ENCODE measurements around the gene GNG7.

The GNG7 gene

DNA sequence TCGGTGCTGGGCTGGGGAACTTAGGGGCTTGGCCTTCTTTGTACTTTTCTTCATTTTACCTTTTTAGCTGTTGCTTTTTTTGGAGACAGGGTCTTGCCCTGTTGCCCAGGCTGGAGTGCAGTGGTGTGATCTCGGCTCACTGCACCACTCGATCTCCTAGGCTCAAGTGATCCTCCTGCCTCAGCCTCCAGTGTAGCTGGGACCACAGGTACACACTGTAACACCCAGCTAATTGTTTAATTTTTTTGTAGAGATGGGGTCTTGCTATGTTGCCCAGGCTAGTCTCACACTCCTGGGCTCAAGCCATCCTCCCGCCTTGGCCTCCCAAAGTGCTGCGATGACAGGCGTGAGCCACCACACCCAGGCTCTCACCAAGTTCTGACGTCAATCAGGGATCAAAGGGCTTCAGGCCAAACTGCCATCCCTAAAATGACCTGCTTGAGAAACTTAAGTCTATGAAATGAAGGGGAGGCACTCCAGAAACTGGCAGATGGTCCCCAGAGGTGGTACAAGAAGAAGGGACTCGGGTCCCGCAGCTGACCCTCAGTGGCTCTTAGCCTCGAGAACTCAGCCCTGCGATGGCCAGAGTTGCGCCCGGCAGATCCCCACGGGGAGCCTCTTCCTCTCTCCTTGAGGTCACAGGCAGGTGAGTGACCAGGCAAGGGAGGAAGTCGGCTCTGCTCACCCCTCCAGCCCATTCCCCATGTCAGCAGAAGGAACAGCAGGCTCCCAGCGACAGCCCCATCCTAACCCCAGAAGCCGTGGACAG is 61.7 kb downstream of the GNG7 start:
- WGBS (ENCODE audit: insufficient coverage, insufficient read length): no CpG with 5 or more reads among the region's 17 CpGs
- H3K27ac ChIP-seq (ENCODE audit: low read length): no peak overlapping the region
- no peak overlapping the region for H3K4me3 ChIP-seq (ENCODE audit: low read length)
- H3K27me3 ChIP-seq (ENCODE audit: control insufficient read depth, insufficient read depth, low read length): no peaks in the 10 kb centered on the region
- H3K36me3 ChIP-seq (ENCODE audit: control insufficient read depth, insufficient read depth, low read length): no peaks in the 10 kb centered on the region
- DNase-seq (ENCODE audit: low read depth, low spot score): no peak
- no peaks in the 10 kb centered on the region for H3K9me3 ChIP-seq (ENCODE audit: control insufficient read depth, insufficient read depth, low read length)
- H3K4me1 ChIP-seq (ENCODE audit: control insufficient read depth, insufficient read depth, low read length): 0 out of 2 replicates have a peak, but pooled peaks cover 2% of the 10 kb centered on the region

DNA sequence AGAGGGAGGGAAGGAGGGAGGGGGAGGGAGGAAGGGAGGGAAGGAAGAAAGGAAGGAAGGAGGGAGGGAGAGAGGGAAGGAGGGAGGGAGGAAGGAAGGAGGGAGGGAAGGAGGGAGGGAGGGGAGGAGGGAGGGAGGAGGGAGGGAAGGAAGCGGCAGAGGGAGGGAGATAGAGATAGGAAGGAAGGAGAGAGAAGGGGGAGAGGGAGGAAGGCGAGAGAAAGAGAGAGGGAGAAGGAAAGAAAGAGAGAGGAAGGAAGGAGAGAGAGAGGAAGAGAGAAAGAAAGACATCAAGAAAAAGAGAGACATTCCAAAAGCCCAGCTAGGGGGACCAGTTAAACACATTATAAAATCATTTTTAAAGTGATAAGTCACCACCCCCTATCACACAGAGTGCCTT is 62.5 kb downstream of the GNG7 start:
- no peaks in the 10 kb centered on the region for H3K27me3 ChIP-seq (ENCODE audit: control insufficient read depth, insufficient read depth, low read length)
- WGBS (ENCODE audit: insufficient coverage, insufficient read length): 92% methylated on average over 2 of the region's 2 CpGs
- H3K9me3 ChIP-seq (ENCODE audit: control insufficient read depth, insufficient read depth, low read length): no peaks in the 10 kb centered on the region
- H3K36me3 ChIP-seq (ENCODE audit: control insufficient read depth, insufficient read depth, low read length): no peaks in the 10 kb centered on the region
- H3K4me3 ChIP-seq (ENCODE audit: low read length): no peak overlapping the region
- no peak for DNase-seq (ENCODE audit: low read depth, low spot score)
- H3K27ac ChIP-seq (ENCODE audit: low read length): no peak overlapping the region
- 0 out of 2 replicates have a peak, but pooled peaks cover 2% of the 10 kb centered on the region for H3K4me1 ChIP-seq (ENCODE audit: control insufficient read depth, insufficient read depth, low read length)

DNA sequence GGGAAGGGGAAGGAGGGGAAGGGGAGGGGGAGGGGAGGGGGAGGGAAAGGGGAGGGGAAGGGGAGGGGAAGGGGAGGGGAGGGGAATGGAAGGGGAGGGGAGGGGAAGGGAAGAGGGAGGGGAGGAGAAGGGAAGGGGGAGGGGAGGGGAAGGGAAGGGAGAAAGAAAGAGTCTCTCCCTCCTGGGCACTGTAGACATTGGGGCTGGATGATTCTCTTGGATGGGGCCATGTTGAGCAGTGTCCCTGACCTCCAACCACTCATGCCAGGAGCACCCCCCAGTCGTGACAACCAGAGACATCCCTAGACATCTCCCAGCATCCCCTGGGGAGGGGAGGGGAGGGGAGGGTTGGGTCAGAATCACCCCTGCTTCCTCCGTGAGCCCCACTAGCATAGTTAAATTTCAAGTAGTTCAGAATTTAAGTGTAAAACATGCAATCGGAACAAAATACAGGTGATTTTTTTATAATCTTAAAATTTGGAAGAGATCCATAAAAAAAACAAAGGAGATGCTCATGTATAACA is 64.0 kb downstream of the GNG7 start:
- Histone ChIP-seq H3K36me3 (ENCODE audit: control insufficient read depth, insufficient read depth, low read length) (no peaks in the 10 kb centered on the region), H3K9me3 (ENCODE audit: control insufficient read depth, insufficient read depth, low read length) (no peaks in the 10 kb centered on the region), H3K4me3 (ENCODE audit: low read length) (no peak overlapping the region), H3K27me3 (ENCODE audit: control insufficient read depth, insufficient read depth, low read length) (no peaks in the 10 kb centered on the region), H3K4me1 (ENCODE audit: control insufficient read depth, insufficient read depth, low read length) (0 out of 2 replicates have a peak, but pooled peaks cover 2% of the 10 kb centered on the region), H3K27ac (ENCODE audit: low read length) (no peak overlapping the region)
- no CpG with 5 or more reads among the region's 3 CpGs for WGBS (ENCODE audit: insufficient coverage, insufficient read length)
- no peak for DNase-seq (ENCODE audit: low read depth, low spot score)

DNA sequence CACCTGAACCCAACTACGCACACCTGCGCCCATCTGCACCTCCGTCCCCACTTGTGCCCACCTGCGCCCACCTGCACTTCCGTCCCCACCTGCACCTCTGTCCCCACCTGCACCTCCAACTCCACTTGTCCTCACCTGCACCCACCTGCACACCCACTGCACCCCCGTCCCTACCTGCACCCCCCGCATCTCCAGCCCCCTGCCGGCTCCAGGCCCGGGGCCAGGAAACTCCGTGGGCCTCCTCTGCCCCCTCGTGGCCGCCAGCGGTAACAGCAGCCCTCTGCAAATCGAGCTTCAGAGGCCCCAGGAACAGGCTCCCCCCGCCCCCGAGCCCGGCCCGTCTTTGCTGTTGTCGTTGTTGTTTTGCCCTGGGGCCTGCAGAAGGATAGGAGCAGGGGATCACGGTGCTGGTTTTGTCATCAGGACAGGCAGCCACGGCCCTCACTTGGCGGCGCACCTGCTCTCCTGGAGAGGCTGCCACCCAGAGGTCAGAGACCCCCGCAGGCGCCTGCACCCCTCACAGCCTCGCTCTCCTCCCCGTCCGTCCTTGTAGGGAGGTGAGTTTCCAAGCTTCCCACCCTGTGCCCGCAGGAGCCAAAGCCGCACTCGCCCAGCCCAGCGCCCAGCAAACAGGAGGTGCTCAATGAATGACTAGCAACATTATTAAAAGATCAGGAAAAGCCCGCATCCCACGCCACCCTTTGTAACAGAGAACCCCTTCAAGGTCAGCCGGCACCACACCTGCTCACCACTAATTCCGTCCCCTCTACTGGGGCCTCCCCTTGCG is 65.4 kb downstream of the GNG7 start:
- Histone ChIP-seq H3K9me3 (ENCODE audit: control insufficient read depth, insufficient read depth, low read length) (no peaks in the 10 kb centered on the region), H3K27ac (ENCODE audit: low read length) (no peak overlapping the region), H3K36me3 (ENCODE audit: control insufficient read depth, insufficient read depth, low read length) (no peaks in the 10 kb centered on the region), H3K4me1 (ENCODE audit: control insufficient read depth, insufficient read depth, low read length) (0 out of 2 replicates have a peak, but pooled peaks cover 2% of the 10 kb centered on the region), H3K4me3 (ENCODE audit: low read length) (no peak overlapping the region; the same call in 1 of the 2 replicates), H3K27me3 (ENCODE audit: control insufficient read depth, insufficient read depth, low read length) (no peaks in the 10 kb centered on the region)
- no peak for DNase-seq (ENCODE audit: low read depth, low spot score)
- WGBS (ENCODE audit: insufficient coverage, insufficient read length): no CpG with 5 or more reads among the region's 37 CpGs

DNA sequence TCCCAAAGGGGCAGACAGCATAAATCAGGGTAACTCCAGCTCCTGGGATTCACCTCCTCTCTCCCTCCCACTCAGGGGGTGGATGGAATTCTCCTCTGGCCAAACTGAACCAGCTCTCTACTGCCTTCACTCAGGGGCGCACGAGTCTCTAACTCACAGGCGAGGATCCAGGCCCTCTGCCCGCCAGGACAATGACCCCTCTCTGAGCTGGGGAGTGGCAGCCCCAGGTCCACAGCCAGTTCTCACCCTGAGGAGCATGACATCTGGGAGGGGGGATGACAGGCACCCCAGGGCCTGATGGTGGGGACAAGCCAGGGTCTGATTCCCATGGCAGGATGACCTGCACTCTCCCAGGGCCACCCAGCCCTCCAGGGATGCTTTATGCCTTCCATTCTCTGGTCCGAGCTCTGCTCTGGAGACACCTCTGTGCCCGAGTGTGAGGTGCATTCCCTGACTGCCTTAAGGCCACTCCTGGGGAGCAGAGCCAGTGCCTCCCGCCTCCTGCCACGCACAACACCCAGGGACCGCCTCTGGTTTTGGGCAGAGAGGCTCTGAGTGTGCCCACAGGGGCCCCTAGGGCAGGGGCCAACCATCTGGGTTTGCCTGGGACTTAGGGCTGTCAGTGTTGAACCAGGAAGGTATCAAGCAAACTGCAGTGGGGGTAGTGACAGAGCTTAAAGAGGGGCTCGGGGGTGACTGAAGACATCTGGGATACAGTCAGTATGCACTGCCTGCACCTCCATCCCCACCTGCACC is 66.2 kb downstream of the GNG7 start:
- Histone ChIP-seq H3K9me3 (ENCODE audit: control insufficient read depth, insufficient read depth, low read length) (no peaks in the 10 kb centered on the region), H3K4me3 (ENCODE audit: low read length) (no peak overlapping the region), H3K4me1 (ENCODE audit: control insufficient read depth, insufficient read depth, low read length) (0 out of 2 replicates have a peak, but pooled peaks cover 2% of the 10 kb centered on the region), H3K27me3 (ENCODE audit: control insufficient read depth, insufficient read depth, low read length) (no peaks in the 10 kb centered on the region), H3K27ac (ENCODE audit: low read length) (no peak overlapping the region), H3K36me3 (ENCODE audit: control insufficient read depth, insufficient read depth, low read length) (no peaks in the 10 kb centered on the region)
- DNase-seq (ENCODE audit: low read depth, low spot score): no peak
- no CpG with 5 or more reads among the region's 10 CpGs for WGBS (ENCODE audit: insufficient coverage, insufficient read length)

DNA sequence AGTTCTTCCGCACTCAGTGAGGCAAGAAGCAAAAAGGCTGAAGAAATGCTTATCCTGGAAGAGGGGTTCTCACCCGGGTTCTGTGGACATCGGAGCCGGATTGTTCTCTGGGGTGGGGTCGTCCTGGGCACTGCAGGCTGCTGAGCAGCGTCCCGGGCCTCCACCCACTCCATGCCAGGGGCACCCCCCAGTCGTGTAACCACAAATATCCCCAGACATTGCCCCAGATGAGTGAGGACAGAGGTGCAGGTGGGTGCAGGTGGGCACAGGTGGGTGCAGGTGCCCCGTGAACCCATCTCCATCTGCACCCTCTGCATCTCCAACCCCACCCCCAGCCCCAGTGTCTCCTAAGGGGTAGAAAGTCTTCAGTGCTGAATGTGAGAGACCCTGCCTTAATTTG is 67.5 kb downstream of the GNG7 start:
- H3K27ac ChIP-seq (ENCODE audit: low read length): no peak overlapping the region
- H3K4me3 ChIP-seq (ENCODE audit: low read length): no peak overlapping the region
- no CpG with 5 or more reads among the region's 9 CpGs for WGBS (ENCODE audit: insufficient coverage, insufficient read length)

DNA sequence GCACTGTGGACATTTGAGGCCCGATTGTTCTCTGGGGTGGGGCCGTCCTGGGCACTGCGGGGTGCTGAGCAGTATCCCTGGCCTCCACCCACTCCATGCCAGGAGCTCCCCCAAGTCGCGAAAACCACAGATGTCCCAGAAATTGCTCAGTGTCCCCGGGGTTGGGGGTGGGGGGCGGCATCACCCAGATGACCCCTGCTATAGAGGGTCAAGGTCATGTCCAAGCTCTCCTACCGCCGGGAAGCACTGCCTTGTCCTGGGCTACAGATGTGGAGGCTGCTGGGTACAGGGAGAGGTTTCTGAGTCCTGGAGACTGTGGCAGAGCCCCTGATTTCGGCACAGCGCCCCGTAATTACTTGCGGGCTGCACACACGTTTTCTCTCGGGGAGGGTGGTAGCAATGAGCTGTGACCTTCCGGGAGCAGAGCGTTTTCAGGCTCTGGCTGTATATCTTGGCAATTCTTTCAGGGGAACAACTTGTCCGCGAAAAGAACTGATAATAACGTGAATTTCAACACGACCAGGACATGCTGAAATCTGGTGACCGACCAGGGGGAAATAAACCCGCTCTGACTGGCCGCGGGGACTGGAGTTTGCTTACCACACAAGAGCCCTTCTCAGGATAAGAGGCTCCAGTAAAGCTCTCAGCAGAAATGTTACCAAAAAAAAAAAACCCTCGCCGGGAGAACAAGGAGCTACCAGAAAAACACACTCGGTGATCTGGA is 68.1 kb downstream of the GNG7 start:
- no peak overlapping the region for H3K4me3 ChIP-seq (ENCODE audit: low read length)
- DNase-seq (ENCODE audit: low read depth, low spot score): no peak
- no CpG with 5 or more reads among the region's 28 CpGs for WGBS (ENCODE audit: insufficient coverage, insufficient read length)
- H3K36me3 ChIP-seq (ENCODE audit: control insufficient read depth, insufficient read depth, low read length): no peaks in the 10 kb centered on the region
- H3K27me3 ChIP-seq (ENCODE audit: control insufficient read depth, insufficient read depth, low read length): no peaks in the 10 kb centered on the region
- 0 out of 2 replicates have a peak, but pooled peaks cover 2% of the 10 kb centered on the region for H3K4me1 ChIP-seq (ENCODE audit: control insufficient read depth, insufficient read depth, low read length)
- H3K27ac ChIP-seq (ENCODE audit: low read length): no peak overlapping the region
- H3K9me3 ChIP-seq (ENCODE audit: control insufficient read depth, insufficient read depth, low read length): peaks cover 2% of the 10 kb centered on the region; the same call in 1 of the 2 replicates

More for the DNA sequence above, 67.5 kb downstream of the GNG7 start:
- Histone ChIP-seq H3K27me3 (ENCODE audit: control insufficient read depth, insufficient read depth, low read length) (no peaks in the 10 kb centered on the region), H3K4me1 (ENCODE audit: control insufficient read depth, insufficient read depth, low read length) (0 out of 2 replicates have a peak, but pooled peaks cover 2% of the 10 kb centered on the region), H3K9me3 (ENCODE audit: control insufficient read depth, insufficient read depth, low read length) (peaks cover 2% of the 10 kb centered on the region; the same call in 1 of the 2 replicates), H3K36me3 (ENCODE audit: control insufficient read depth, insufficient read depth, low read length) (no peaks in the 10 kb centered on the region)
- no peak for DNase-seq (ENCODE audit: low read depth, low spot score)

DNA sequence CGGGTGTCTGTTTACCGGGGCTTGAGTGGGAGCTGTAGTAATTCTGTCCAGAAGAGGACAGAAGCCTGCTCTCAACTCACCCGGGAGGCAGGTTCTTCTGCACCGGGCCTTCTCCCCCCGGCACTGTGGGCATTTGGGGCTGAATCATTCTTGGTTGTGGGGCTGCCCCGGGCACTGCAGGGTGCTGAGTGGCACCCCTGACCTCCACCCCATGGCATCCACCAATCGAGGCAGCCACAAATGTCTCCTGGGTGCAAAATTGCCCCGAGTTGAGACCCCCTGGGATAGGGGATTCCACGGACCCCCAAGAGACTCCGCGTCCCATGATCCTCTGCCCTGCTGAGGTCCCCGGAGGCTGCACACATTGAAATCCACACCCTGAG is 68.8 kb downstream of the GNG7 start:
- no peaks in the 10 kb centered on the region for H3K36me3 ChIP-seq (ENCODE audit: control insufficient read depth, insufficient read depth, low read length)
- H3K27ac ChIP-seq (ENCODE audit: low read length): no peak overlapping the region
- H3K9me3 ChIP-seq (ENCODE audit: control insufficient read depth, insufficient read depth, low read length): peaks cover 2% of the 10 kb centered on the region; the same call in 1 of the 2 replicates
- H3K4me3 ChIP-seq (ENCODE audit: low read length): no peak overlapping the region
- no peaks in the 10 kb centered on the region for H3K4me1 ChIP-seq (ENCODE audit: control insufficient read depth, insufficient read depth, low read length)
- DNase-seq (ENCODE audit: low read depth, low spot score): no peak
- WGBS (ENCODE audit: insufficient coverage, insufficient read length): no CpG with 5 or more reads among the region's 12 CpGs
- no peaks in the 10 kb centered on the region for H3K27me3 ChIP-seq (ENCODE audit: control insufficient read depth, insufficient read depth, low read length)

DNA sequence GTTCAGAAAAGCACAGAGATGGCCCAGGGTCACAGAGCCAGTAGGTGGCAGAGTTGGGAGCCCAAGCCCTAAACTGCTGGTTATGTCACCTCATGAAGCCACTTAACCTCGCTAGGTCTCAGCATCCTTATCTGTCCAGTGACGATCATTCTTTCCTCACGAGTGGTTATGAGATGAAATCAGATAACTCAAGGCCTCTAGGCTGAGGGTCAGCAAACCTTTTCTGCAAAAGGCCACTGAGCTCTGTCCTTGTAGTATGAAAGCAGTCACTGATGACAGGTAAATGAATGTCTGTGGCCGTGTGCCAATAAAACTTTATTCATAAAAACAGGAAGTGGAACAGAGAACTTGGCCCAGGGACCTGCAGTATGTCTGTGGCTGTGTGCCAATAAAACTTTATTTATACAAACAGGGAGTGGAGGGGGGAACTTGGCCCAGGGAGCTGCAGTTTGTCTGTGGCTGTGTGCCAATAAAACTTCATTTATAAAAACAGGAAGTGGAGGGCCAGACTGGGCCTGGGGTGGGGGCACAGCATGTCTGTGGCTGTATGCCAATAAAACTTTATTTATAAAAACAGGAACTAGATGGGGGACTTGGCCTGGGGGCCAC is 71.2 kb downstream of the GNG7 start:
- H3K4me3 ChIP-seq (ENCODE audit: low read length): no peak overlapping the region
- WGBS (ENCODE audit: insufficient coverage, insufficient read length): no CpG with 5 or more reads among the region's 4 CpGs
- no peak for DNase-seq (ENCODE audit: low read depth, low spot score)
- H3K27me3 ChIP-seq (ENCODE audit: control insufficient read depth, insufficient read depth, low read length): no peaks in the 10 kb centered on the region
- H3K27ac ChIP-seq (ENCODE audit: low read length): no peak overlapping the region
- no peaks in the 10 kb centered on the region for H3K4me1 ChIP-seq (ENCODE audit: control insufficient read depth, insufficient read depth, low read length)
- no peaks in the 10 kb centered on the region for H3K36me3 ChIP-seq (ENCODE audit: control insufficient read depth, insufficient read depth, low read length)
- peaks cover 2% of the 10 kb centered on the region; the same call in 1 of the 2 replicates for H3K9me3 ChIP-seq (ENCODE audit: control insufficient read depth, insufficient read depth, low read length)

Measured in iPS DF 6.9 (cell line).